ENCODE measurements around the gene KCP. TPM values are rescaled to one million over a fixed set of nuclear protein-coding genes. Genes with fewer than 3 reads are reported as not detected.
A peak's percentile ranks its signal among the peaks of the same experiment; 100 is the strongest.

KCP gene
- total and polyA plus RNA-seq, 2 of the 13 experiments (the other 11 are each of a cell fraction or from before 2014, with no cell fraction given) = 0.37 to 1.0 TPM

DNA sequence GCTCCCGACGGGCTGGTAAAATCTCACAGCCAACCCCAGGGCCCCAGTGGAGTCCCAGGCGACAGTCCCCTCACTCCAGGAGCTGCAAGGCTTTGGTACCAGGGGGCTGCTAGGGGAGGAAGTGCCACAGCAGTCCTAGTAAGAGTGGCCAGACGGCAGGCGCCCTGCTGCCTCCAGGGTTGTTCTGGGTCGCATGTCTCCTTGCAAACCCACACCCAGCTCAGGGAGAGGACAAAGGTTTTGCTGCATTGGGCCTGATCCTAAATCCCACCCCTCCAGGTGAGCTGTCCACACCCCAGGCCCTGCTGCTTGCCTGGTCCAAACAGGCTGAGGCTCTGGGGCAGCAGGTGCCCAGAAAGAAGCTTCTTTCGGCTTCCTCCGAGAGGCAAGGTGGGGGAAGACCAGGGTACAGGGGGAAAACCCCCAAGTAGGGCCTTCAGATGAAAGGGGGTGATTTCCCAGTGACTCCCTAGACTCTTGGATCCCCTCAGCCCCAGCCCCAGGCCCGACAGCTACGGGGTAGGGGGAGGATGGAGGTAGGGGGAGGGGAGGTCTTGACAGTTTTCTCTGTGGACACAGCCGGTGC, 4.2 kb upstream of the KCP start:
- intact Hi-C loops (cut with micrococcal nuclease; ENCODE audit: unreplicated experiment) (no loop called here), in situ Hi-C loops (cut with HindIII; ENCODE audit: extremely low pct_ligation_motif_present, low pct_unique_long_range_greater_than_20kb) (no loop called here)
- Histone ChIP-seq H3K4me2 (ENCODE audit: low read depth, low read length) (no peak overlapping the region), H3K4me1 (ENCODE audit: insufficient read depth, low read length) (peaks cover 19% of the 10 kb centered on the region), H3K79me2 (ENCODE audit: insufficient read depth, low read length) (no peaks in the 10 kb centered on the region), H3K27ac (ENCODE audit: extremely low read length, insufficient read depth, low read length) (no peak overlapping the region), H3K27me3 (ENCODE audit: control insufficient read depth in 1 of 2, insufficient read depth in 2 of 2, low read length in 2 of 2) (peaks cover 2 to 46% of the 10 kb centered on the region in 2 experiments; a peak in 4 of 5 replicates), H3K9me3 (ENCODE audit: low read length) (no peaks in the 10 kb centered on the region), H3K9ac (ENCODE audit: insufficient read depth, low read depth, low read length) (no peak overlapping the region), H2AFZ (ENCODE audit: low read length) (no peak overlapping the region), H4K20me1 (ENCODE audit: insufficient read depth, low read length) (no peaks in the 10 kb centered on the region), H3K4me3 (replicated peaks in 1 of 3; ENCODE audit: insufficient read depth in 1 of 3, low read depth in 2 of 3, low read length in 3 of 3) (no peak overlapping the region), H3K36me3 (replicated peaks in 1 of 2; ENCODE audit: control insufficient read depth in 1 of 2, insufficient read depth in 2 of 2, low read length in 2 of 2) (no peaks in the 10 kb centered on the region)
- WGBS (ENCODE audit: low lambda C conversion rate) = 10% methylated on average over 6 of the region's 11 CpGs
- ChIA-PET POLR2A (no interaction called here), CTCF (ENCODE audit: low intra/inter-chr PET ratio, low total read pairs) (no interaction called here)
- BruUV-seq (replicated peaks) = no TSS peak
- ATAC-seq (peak; percentile 66), FAIRE-seq (no peak), DNase-seq (ENCODE audit: low spot score) (no peak)
- TF ChIP-seq ZSCAN25 (CRISPR knock-in tag; IDR thresholded peaks at IDR 0.05) (no peak), KLF9 (CRISPR knock-in tag; IDR thresholded peaks at IDR 0.05; ENCODE audit: low read depth) (no peak), MAFF (IDR thresholded peaks at IDR 0.05; ENCODE audit: low read depth, low read length) (no peak), ZNF430 (CRISPR knock-in tag; IDR thresholded peaks at IDR 0.05) (no peak), NFATC3 (CRISPR knock-in tag; IDR thresholded peaks at IDR 0.05) (no peak), ZC3H4 (CRISPR knock-in tag; IDR thresholded peaks at IDR 0.05; ENCODE audit: borderline replicate concordance) (no peak), ZFP41 (CRISPR knock-in tag; IDR thresholded peaks at IDR 0.05; ENCODE audit: borderline replicate concordance) (no peak), GATAD1 (CRISPR knock-in tag; IDR thresholded peaks at IDR 0.05) (no peak), MLLT10 (CRISPR knock-in tag; IDR thresholded peaks at IDR 0.05) (no peak), GATA4 (IDR thresholded peaks at IDR 0.05; ENCODE audit: borderline replicate concordance, low read depth) (no peak), ZNF24 (IDR thresholded peaks at IDR 0.05) (no peak), PTBP1 (IDR thresholded peaks at IDR 0.05; ENCODE audit: low read depth, low read length, poor library complexity, severe bottlenecking) (no peak), ZNF501 (CRISPR knock-in tag; IDR thresholded peaks at IDR 0.05) (no peak), HDAC2 (CRISPR knock-in tag; IDR thresholded peaks at IDR 0.05) (no peak), PLSCR1 (CRISPR knock-in tag; IDR thresholded peaks at IDR 0.05; ENCODE audit: borderline replicate concordance) (no peak), ZBTB7A (CRISPR knock-in tag; IDR thresholded peaks at IDR 0.05) (no peak), KAT2B (IDR thresholded peaks at IDR 0.05; ENCODE audit: borderline replicate concordance, low read depth, low read length) (no peak)
- TF ChIP-seq, protein P1, sequence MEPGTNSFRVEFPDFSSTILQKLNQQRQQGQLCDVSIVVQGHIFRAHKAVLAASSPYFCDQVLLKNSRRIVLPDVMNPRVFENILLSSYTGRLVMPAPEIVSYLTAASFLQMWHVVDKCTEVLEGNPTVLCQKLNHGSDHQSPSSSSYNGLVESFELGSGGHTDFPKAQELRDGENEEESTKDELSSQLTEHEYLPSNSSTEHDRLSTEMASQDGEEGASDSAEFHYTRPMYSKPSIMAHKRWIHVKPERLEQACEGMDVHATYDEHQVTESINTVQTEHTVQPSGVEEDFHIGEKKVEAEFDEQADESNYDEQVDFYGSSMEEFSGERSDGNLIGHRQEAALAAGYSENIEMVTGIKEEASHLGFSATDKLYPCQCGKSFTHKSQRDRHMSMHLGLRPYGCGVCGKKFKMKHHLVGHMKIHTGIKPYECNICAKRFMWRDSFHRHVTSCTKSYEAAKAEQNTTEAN (CRISPR knock-in tag; conservative IDR thresholded peaks at IDR 0.05) = no peak
